Trophoblast cell (in vitro differentiated cells and primary cell): ENCODE measurements around the gene UBE2J2.

Source experiments
- DNase-seq, 2 donors: peaks; one replicate each; pipeline ENCODE4 v3.0.0-alpha.2; 2016
- H2AFZ ChIP-seq: 2 replicates; pipeline ENCODE4 v1.6.1; 2013; ENCODE audit warnings: low read length, moderate library complexity, mild to moderate bottlenecking; ENCODE audit not compliant: insufficient read depth, poor library complexity
- H2AK5ac ChIP-seq: 2 replicates; pipeline ENCODE4 v1.6.1; 2013; ENCODE audit warnings: mild to moderate bottlenecking, low read length
- H2BK120ac ChIP-seq: 2 replicates; pipeline ENCODE4 v1.6.1; 2013; ENCODE audit warnings: low read length, mild to moderate bottlenecking, moderate library complexity; ENCODE audit not compliant: insufficient read depth, poor library complexity
- H2BK12ac ChIP-seq: 2 replicates; pipeline ENCODE4 v1.6.1; 2013; ENCODE audit warnings: mild to moderate bottlenecking, low read length, moderate library complexity
- H2BK5ac ChIP-seq: 2 replicates; pipeline ENCODE4 v1.6.1; 2013; ENCODE audit warnings: low read length, low read depth, moderate library complexity, mild to moderate bottlenecking; ENCODE audit not compliant: poor library complexity
- H3K14ac ChIP-seq: 2 replicates; pipeline ENCODE4 v1.6.1; 2013; ENCODE audit warnings: mild to moderate bottlenecking, low read length
- H3K18ac ChIP-seq: 2 replicates; pipeline ENCODE4 v1.6.1; 2013; ENCODE audit warnings: mild to moderate bottlenecking, low read length
- H3K23ac ChIP-seq: 2 replicates; pipeline ENCODE4 v1.6.1; 2013; ENCODE audit warnings: low read length
- H3K27ac ChIP-seq: 2 replicates; pipeline ENCODE4 v1.5.1; 2013; ENCODE audit warnings: low read depth, mild to moderate bottlenecking, inconsistent platforms, low read length, moderate library complexity
- H3K27me3 ChIP-seq: 2 replicates; pipeline ENCODE4 v1.6.1; 2013; ENCODE audit warnings: inconsistent platforms, mild to moderate bottlenecking, low read length, moderate library complexity; ENCODE audit not compliant: insufficient read depth
- H3K36me3 ChIP-seq, 2 experiments: 1 replicate in 1 of 2; 2 replicates in 1 of 2; pipeline ENCODE4 v1.6.1; 2013; ENCODE audit warnings: low read length in 2 of 2, mild to moderate bottlenecking in 2 of 2, moderate library complexity in 1 of 2; ENCODE audit not compliant: insufficient read depth in 2 of 2, control insufficient read depth in 1 of 2
- H3K4ac ChIP-seq: 2 replicates; pipeline ENCODE4 v1.6.1; 2013; ENCODE audit warnings: low read depth, mild to moderate bottlenecking, low read length, moderate library complexity
- H3K4me1 ChIP-seq, 2 experiments: 1 replicate in 1 of 2; 2 replicates in 1 of 2; pipeline ENCODE4 v1.6.1; 2013; ENCODE audit warnings: low read length in 2 of 2, mild to moderate bottlenecking in 2 of 2, moderate library complexity in 1 of 2; ENCODE audit not compliant: insufficient read depth in 2 of 2, control insufficient read depth in 1 of 2
- H3K4me2 ChIP-seq: 2 replicates; pipeline ENCODE4 v1.6.1; 2013; ENCODE audit warnings: inconsistent platforms, mild to moderate bottlenecking, low read length, moderate library complexity
- H3K4me3 ChIP-seq: 2 replicates; pipeline ENCODE4 v1.5.1; 2013; ENCODE audit warnings: mild to moderate bottlenecking, low read depth, low read length, inconsistent platforms
- H3K79me1 ChIP-seq: one replicate; pipeline ENCODE4 v1.6.1; 2013; ENCODE audit warnings: low read length
- H3K79me2 ChIP-seq: 2 replicates; pipeline ENCODE4 v1.6.1; 2013; ENCODE audit warnings: low read length, mild to moderate bottlenecking; ENCODE audit not compliant: control insufficient read depth, insufficient read depth, poor library complexity
- H3K9ac ChIP-seq: 2 replicates; pipeline ENCODE4 v1.6.1; 2013; ENCODE audit warnings: mild to moderate bottlenecking, low read length
- H3K9me3 ChIP-seq: 2 replicates; pipeline ENCODE4 v1.6.1; 2013; ENCODE audit warnings: low read depth, mild to moderate bottlenecking, control low read depth, inconsistent platforms, low read length; ENCODE audit not compliant: insufficient read depth
- H4K12ac ChIP-seq: 2 replicates; pipeline ENCODE4 v1.6.1; 2013; ENCODE audit warnings: low read depth, mild to moderate bottlenecking, low read length, moderate library complexity
- H4K8ac ChIP-seq: 2 replicates; pipeline ENCODE4 v1.6.1; 2013; ENCODE audit warnings: low read depth, mild to moderate bottlenecking, low read length, moderate library complexity
- H4K91ac ChIP-seq: one replicate; pipeline ENCODE4 v1.6.1; 2013; ENCODE audit warnings: low read depth, mild to moderate bottlenecking, low read length, moderate library complexity
- WGBS: extraction: QIAGEN DNeasy Blood & Tissue Kit; methylation state at CpG from one replicate; pipeline ENCODE4 v1.1.7; 2013; ENCODE audit warnings: missing lambda C conversion rate; ENCODE audit not compliant: insufficient read length, insufficient coverage; ENCODE audit errors: extremely low coverage; 5-methylcytosine and 5-hydroxymethylcytosine counted together

The UBE2J2 gene

GRCh38 chr1:1310476-1311053 lies 36.9 kb upstream of the UBE2J2 start:
- Histone ChIP-seq H3K27ac (no peak overlapping the region), H2AFZ (no peak overlapping the region), H2BK120ac (no peak overlapping the region), H3K14ac (no peak overlapping the region), H3K23ac (no peak overlapping the region), H2BK12ac (no peak overlapping the region), H2BK5ac (no peak overlapping the region), H3K79me2 (peaks cover 19% of the 10 kb centered on the region), H3K27me3 (no peaks in the 10 kb centered on the region), H3K4me1 (peaks cover 22 to 28% of the 10 kb centered on the region in 2 experiments), H3K18ac (no peak overlapping the region), H2AK5ac (no peak overlapping the region), H4K91ac (no peak overlapping the region), H3K79me1 (peaks cover 18% of the 10 kb centered on the region), H4K8ac (no peak overlapping the region), H3K4me2 (no peak overlapping the region), H3K4me3 (no peak overlapping the region), H3K4ac (no peak overlapping the region), H3K9ac (no peak overlapping the region), H4K12ac (no peak overlapping the region), H3K9me3 (no peaks in the 10 kb centered on the region), H3K36me3 (peaks cover 59 to 60% of the 10 kb centered on the region in 2 experiments)
- WGBS, result no CpG with 5 or more reads among the region's 21 CpGs
- peak in 1 of 2 donors; percentile 16 for DNase-seq

- H3K4me2 ChIP-seq, result peak overlapping the region; percentile 91
- H3K27me3 ChIP-seq, result no peaks in the 10 kb centered on the region
- no peak overlapping the region for H3K23ac ChIP-seq
- H3K4me1 ChIP-seq, result peaks cover 27 to 33% of the 10 kb centered on the region in 2 experiments
- no peak overlapping the region for H3K9ac ChIP-seq
- no peak overlapping the region for H4K12ac ChIP-seq
- no peaks in the 10 kb centered on the region for H3K9me3 ChIP-seq
- no peak overlapping the region for H4K8ac ChIP-seq
- H3K79me2 ChIP-seq, result peaks cover 23% of the 10 kb centered on the region
- no peak overlapping the region for H3K4ac ChIP-seq
- H2BK120ac ChIP-seq, result no peak overlapping the region
- no CpG with 5 or more reads among the region's 3 CpGs for WGBS
- no peak overlapping the region for H2AK5ac ChIP-seq
- H3K14ac ChIP-seq, result no peak overlapping the region
- no peak overlapping the region for H2AFZ ChIP-seq
- H3K18ac ChIP-seq, result peak overlapping the region; percentile 19
- H2BK12ac ChIP-seq, result no peak overlapping the region
- no peak for DNase-seq
- H3K36me3 ChIP-seq, result peaks cover 55 to 56% of the 10 kb centered on the region in 2 experiments
- peaks cover 22% of the 10 kb centered on the region for H3K79me1 ChIP-seq
- no peak overlapping the region for H3K27ac ChIP-seq
- H4K91ac ChIP-seq, result no peak overlapping the region
- no peak overlapping the region for H2BK5ac ChIP-seq
- no peak overlapping the region for H3K4me3 ChIP-seq
These were observed 36.4 kb upstream of the UBE2J2 start for GRCh38 chr1:1310109-1310385.

GRCh38 chr1:1309251-1310108 lies 35.8 kb upstream of the UBE2J2 start:
- Histone ChIP-seq H2BK12ac (peak overlapping the region; percentile 2), H3K18ac (peak overlapping the region; percentile 92), H3K79me2 (peaks cover 24% of the 10 kb centered on the region), H2AK5ac (peak overlapping the region; percentile 73), H3K27me3 (no peaks in the 10 kb centered on the region), H3K36me3 (peaks cover 49 to 50% of the 10 kb centered on the region in 2 experiments), H3K27ac (peak overlapping the region; percentile 75), H3K79me1 (peaks cover 26% of the 10 kb centered on the region), H3K4me2 (peak overlapping the region; percentile 91), H4K91ac (peak overlapping the region; percentile 87), H3K14ac (peak overlapping the region; percentile 92), H4K8ac (peak overlapping the region; percentile 67), H3K4me3 (peak overlapping the region; percentile 92), H4K12ac (peak overlapping the region; percentile 79), H2BK120ac (peak overlapping the region; percentile 64), H3K4me1 (peaks cover 32 to 38% of the 10 kb centered on the region in 2 experiments), H2BK5ac (peak overlapping the region; percentile 78), H3K9ac (peak overlapping the region; percentile 88), H2AFZ (peak overlapping the region; percentile 24), H3K4ac (peak overlapping the region; percentile 70), H3K23ac (no peak overlapping the region), H3K9me3 (no peaks in the 10 kb centered on the region)
- no CpG with 5 or more reads among the region's 57 CpGs for WGBS
- DNase-seq, result peak; percentile 59 to 69

- H4K8ac ChIP-seq, result peak overlapping the region; percentile 67
- H3K4me3 ChIP-seq, result peak overlapping the region; percentile 92
- no peak for DNase-seq
- H2BK120ac ChIP-seq, result peak overlapping the region; percentile 64
- peak overlapping the region; percentile 92 for H3K14ac ChIP-seq
- H3K36me3 ChIP-seq, result peaks cover 43 to 44% of the 10 kb centered on the region in 2 experiments
- H3K23ac ChIP-seq, result no peak overlapping the region
- peak overlapping the region; percentile 75 for H3K27ac ChIP-seq
- H3K79me2 ChIP-seq, result peaks cover 26% of the 10 kb centered on the region
- H4K91ac ChIP-seq, result peak overlapping the region; percentile 87
- peak overlapping the region; percentile 92 for H3K18ac ChIP-seq
- H3K4me1 ChIP-seq, result peaks cover 39 to 44% of the 10 kb centered on the region in 2 experiments
- no peak overlapping the region for H2BK12ac ChIP-seq
- no CpG with 5 or more reads among the region's 66 CpGs for WGBS
- peak overlapping the region; percentile 88 for H3K9ac ChIP-seq
- H3K4me2 ChIP-seq, result peak overlapping the region; percentile 91
- H2AFZ ChIP-seq, result peak overlapping the region; percentile 58
- H3K9me3 ChIP-seq, result no peaks in the 10 kb centered on the region
- H3K27me3 ChIP-seq, result no peaks in the 10 kb centered on the region
- H3K79me1 ChIP-seq, result peaks cover 28% of the 10 kb centered on the region
- H4K12ac ChIP-seq, result peak overlapping the region; percentile 79
- H2AK5ac ChIP-seq, result peak overlapping the region; percentile 73
- H3K4ac ChIP-seq, result peak overlapping the region; percentile 70
- peak overlapping the region; percentile 78 for H2BK5ac ChIP-seq
These were observed 35.1 kb upstream of the UBE2J2 start for GRCh38 chr1:1308756-1309250.
